ENCODE data around the gene TBRG4. TPM values are rescaled to one million over a fixed set of nuclear protein-coding genes. Genes with fewer than 3 reads are reported as not detected.

Gene TBRG4
- total RNA-seq, 1 donor from 2014 or later, result 216 TPM

GRCh38 chr7:45125193-45125904 lies 13.9 kb upstream of the TBRG4 start:
- Histone ChIP-seq H3K4me1 (no peaks in the 10 kb centered on the region), H3K9me3 (no peaks in the 10 kb centered on the region), H3K27ac (no peak overlapping the region), H3K4me3 (no peak overlapping the region), H3K27me3 (no peaks in the 10 kb centered on the region), H3K36me3 (no peaks in the 10 kb centered on the region)
- no peak for TF ChIP-seq CTCF (IDR thresholded peaks at IDR 0.05)
- DNase-seq (ENCODE audit: low spot score in 2 of 2), result no peak
- intact Hi-C loops (cut with DNase I), result no loop called here

GRCh38 chr7:45123913-45124710 lies 12.6 kb upstream of the TBRG4 start:
- DNase-seq (ENCODE audit: low spot score in 2 of 2), result no peak
- no peaks in the 10 kb centered on the region for H3K36me3 ChIP-seq
- no peaks in the 10 kb centered on the region for H3K4me1 ChIP-seq
- no peak overlapping the region for H3K27ac ChIP-seq
- H3K27me3 ChIP-seq, result no peaks in the 10 kb centered on the region
- intact Hi-C loops (cut with DNase I), result no loop called here
- no peak overlapping the region for H3K4me3 ChIP-seq
- no peak for TF ChIP-seq CTCF (IDR thresholded peaks at IDR 0.05)
- no peaks in the 10 kb centered on the region for H3K9me3 ChIP-seq

GRCh38 chr7:45122975-45123860 lies 11.7 kb upstream of the TBRG4 start:
- Histone ChIP-seq H3K27me3 (no peaks in the 10 kb centered on the region), H3K9me3 (no peaks in the 10 kb centered on the region), H3K36me3 (no peaks in the 10 kb centered on the region), H3K4me1 (no peaks in the 10 kb centered on the region), H3K27ac (no peak overlapping the region), H3K4me3 (no peak overlapping the region)
- no peak for TF ChIP-seq CTCF (IDR thresholded peaks at IDR 0.05)
- no peak for DNase-seq (ENCODE audit: low spot score in 2 of 2)
- intact Hi-C loops (cut with DNase I), result no loop called here

GRCh38 chr7:45119550-45119949 lies 8.1 kb upstream of the TBRG4 start:
- no peak for DNase-seq (ENCODE audit: low spot score in 2 of 2)
- no peaks in the 10 kb centered on the region for H3K27me3 ChIP-seq
- intact Hi-C loops (cut with DNase I), result loop anchor here (10.0 kb wide), 1 partner anchor 545 kb away; the partner anchor contains the start of gene DDX56
- no peak for TF ChIP-seq CTCF (IDR thresholded peaks at IDR 0.05)
- no peak overlapping the region for H3K4me3 ChIP-seq
- no peaks in the 10 kb centered on the region for H3K9me3 ChIP-seq
- H3K27ac ChIP-seq, result no peak overlapping the region
- no peaks in the 10 kb centered on the region for H3K36me3 ChIP-seq
- H3K4me1 ChIP-seq, result no peaks in the 10 kb centered on the region

- Histone ChIP-seq H3K9me3 (no peaks in the 10 kb centered on the region), H3K27ac (no peak overlapping the region), H3K4me1 (no peaks in the 10 kb centered on the region), H3K4me3 (no peak overlapping the region), H3K27me3 (no peaks in the 10 kb centered on the region), H3K36me3 (no peaks in the 10 kb centered on the region)
- intact Hi-C loops (cut with DNase I), result loop anchor here (10.0 kb wide), 1 partner anchor 544 kb away; the partner anchor contains the start of gene DDX56
- no peak for TF ChIP-seq CTCF (IDR thresholded peaks at IDR 0.05)
- no peak for DNase-seq (ENCODE audit: low spot score in 2 of 2)
These were observed 7.4 kb upstream of the TBRG4 start for GRCh38 chr7:45118889-45119331.
